Immature natural killer cell (primary cell): Measurements from ENCODE around the gene KHDRBS1. TPM values are rescaled to one million over a fixed set of nuclear protein-coding genes. Genes with fewer than 3 reads are reported as not detected.
A peak's percentile ranks its signal among the peaks of the same experiment; 100 is the strongest.

ENCODE experiments used
- DNase-seq, 3 donors: peaks; one replicate each; pipeline ENCODE4 v3.0.0; 2022; ENCODE audit warnings: mixed read lengths in 1 of 3
- H3K27ac Mint-ChIP-seq, 6 donors: one replicate each; pipeline ENCODE4 v1.8.0; 2020; ENCODE audit warnings: mixed read lengths in 6 of 6, mild to moderate bottlenecking in 5 of 6, inconsistent platforms in 4 of 6, moderate library complexity in 3 of 6
- H3K27me3 Mint-ChIP-seq, 3 donors: one replicate each; pipeline ENCODE4 v1.8.0; 2020 to 2021; ENCODE audit warnings: low read depth in 3 of 3, mild to moderate bottlenecking in 3 of 3, mixed read lengths in 3 of 3, moderate library complexity in 3 of 3, inconsistent platforms in 1 of 3
- H3K36me3 Mint-ChIP-seq, 3 donors: one replicate each; pipeline ENCODE4 v1.8.0; 2020; ENCODE audit warnings: mixed read lengths in 3 of 3, inconsistent platforms in 2 of 3, mild to moderate bottlenecking in 2 of 3
- H3K4me1 Mint-ChIP-seq, 2 donors: one replicate each; pipeline ENCODE4 v1.8.0; 2020; ENCODE audit warnings: inconsistent platforms in 2 of 2, mild to moderate bottlenecking in 2 of 2, mixed read lengths in 2 of 2, moderate library complexity in 1 of 2
- H3K4me3 Mint-ChIP-seq, 5 donors: one replicate each; pipeline ENCODE4 v1.8.0; 2020; ENCODE audit warnings: mild to moderate bottlenecking in 5 of 5, mixed read lengths in 5 of 5, inconsistent platforms in 3 of 5, moderate library complexity in 3 of 5
- H3K9me3 Mint-ChIP-seq, 6 donors: one replicate each; pipeline ENCODE4 v1.8.0; 2020; ENCODE audit warnings: mild to moderate bottlenecking in 6 of 6, mixed read lengths in 6 of 6, inconsistent platforms in 4 of 6, moderate library complexity in 3 of 6
- polyA plus RNA-seq, 3 donors: library from polyadenylated mRNA; unstranded; fragments of 300-500 nt; fragmentation: Illumina TruSeq; gene quantifications; one replicate each; pipeline ENCODE4 v1.2.3, GENCODE V29; 2021

Gene KHDRBS1
- polyA plus RNA-seq, 3 donors from 2014 or later, result 74.0 to 121 (median 86.1) TPM

- Mint-ChIP-seq H3K9me3 (no peaks in the 10 kb centered on the region), H3K4me3 (no peak overlapping the region), H3K27ac (peak overlapping the region in 3 of 6 donors; percentile 12 to 45 (median 32)), H3K36me3 (no peaks in the 10 kb centered on the region), H3K27me3 (peaks cover 0 to 6% (median 0%) of the 10 kb centered on the region in 3 donors), H3K4me1 (peaks cover 50 to 67% of the 10 kb centered on the region in 2 donors)
- DNase-seq, result no peak
Observed at GRCh38 chr1:32023351-32023750, 9.7 kb downstream of the KHDRBS1 start.

GRCh38 chr1:32025515-32025914 lies 11.8 kb downstream of the KHDRBS1 start:
- H3K27ac Mint-ChIP-seq, result no peak overlapping the region
- peaks cover 52 to 72% of the 10 kb centered on the region in 2 donors for H3K4me1 Mint-ChIP-seq
- no peaks in the 10 kb centered on the region for H3K9me3 Mint-ChIP-seq
- DNase-seq, result no peak
- peaks cover 0 to 5% (median 0%) of the 10 kb centered on the region in 3 donors for H3K36me3 Mint-ChIP-seq
- H3K27me3 Mint-ChIP-seq, result peaks cover 0 to 6% (median 0%) of the 10 kb centered on the region in 3 donors
- no peak overlapping the region for H3K4me3 Mint-ChIP-seq

GRCh38 chr1:32028746-32029145 lies 15.1 kb downstream of the KHDRBS1 start:
- Mint-ChIP-seq H3K9me3 (no peaks in the 10 kb centered on the region), H3K36me3 (peaks cover 4 to 13% (median 13%) of the 10 kb centered on the region in 3 donors), H3K4me1 (peaks cover 42 to 71% of the 10 kb centered on the region in 2 donors), H3K27ac (peak overlapping the region in 1 of 6 donors; percentile 59), H3K4me3 (peak overlapping the region in 1 of 5 donors; percentile 19), H3K27me3 (peaks cover 0 to 2% (median 0%) of the 10 kb centered on the region in 3 donors)
- DNase-seq, result no peak

GRCh38 chr1:32031578-32032274 lies 18.1 kb downstream of the KHDRBS1 start:
- H3K36me3 Mint-ChIP-seq, result peaks cover 7 to 33% (median 21%) of the 10 kb centered on the region in 3 donors
- peaks cover 51 to 83% of the 10 kb centered on the region in 2 donors for H3K4me1 Mint-ChIP-seq
- no peaks in the 10 kb centered on the region for H3K27me3 Mint-ChIP-seq
- H3K9me3 Mint-ChIP-seq, result no peaks in the 10 kb centered on the region
- H3K4me3 Mint-ChIP-seq, result no peak overlapping the region
- DNase-seq, result no peak
- peak overlapping the region in 3 of 6 donors; percentile 6 to 46 (median 29) for H3K27ac Mint-ChIP-seq

GRCh38 chr1:32032275-32032615 lies 18.6 kb downstream of the KHDRBS1 start:
- DNase-seq, result no peak
- no peaks in the 10 kb centered on the region for H3K9me3 Mint-ChIP-seq
- H3K27ac Mint-ChIP-seq, result peak overlapping the region in 2 of 6 donors; percentile 19
- no peak overlapping the region for H3K4me3 Mint-ChIP-seq
- H3K27me3 Mint-ChIP-seq, result no peaks in the 10 kb centered on the region
- H3K4me1 Mint-ChIP-seq, result peaks cover 46 to 80% of the 10 kb centered on the region in 2 donors
- H3K36me3 Mint-ChIP-seq, result peaks cover 7 to 34% (median 23%) of the 10 kb centered on the region in 3 donors

- H3K4me3 Mint-ChIP-seq, result peak overlapping the region in 1 of 5 donors; percentile 47
- peaks cover 34 to 63% of the 10 kb centered on the region in 2 donors for H3K4me1 Mint-ChIP-seq
- no peaks in the 10 kb centered on the region for H3K27me3 Mint-ChIP-seq
- no peak for DNase-seq
- H3K9me3 Mint-ChIP-seq, result no peaks in the 10 kb centered on the region
- peak overlapping the region; percentile 32 to 84 (median 66) for H3K27ac Mint-ChIP-seq
- H3K36me3 Mint-ChIP-seq, result peaks cover 17 to 49% (median 44%) of the 10 kb centered on the region in 3 donors
Observed at GRCh38 chr1:32035119-32035518, 21.5 kb downstream of the KHDRBS1 start.

GRCh38 chr1:32040711-32041110 lies 27.0 kb downstream of the KHDRBS1 start:
- Mint-ChIP-seq H3K27ac (no peak overlapping the region), H3K4me3 (no peak overlapping the region), H3K36me3 (peaks cover 18 to 47% (median 36%) of the 10 kb centered on the region in 3 donors), H3K4me1 (peaks cover 4 to 14% of the 10 kb centered on the region in 2 donors), H3K9me3 (no peaks in the 10 kb centered on the region), H3K27me3 (no peaks in the 10 kb centered on the region)
- DNase-seq, result no peak

- Mint-ChIP-seq H3K9me3 (no peaks in the 10 kb centered on the region), H3K4me3 (no peak overlapping the region), H3K4me1 (peaks cover 0 to 6% of the 10 kb centered on the region in 2 donors), H3K27ac (peak overlapping the region in 1 of 6 donors; percentile 61), H3K27me3 (no peaks in the 10 kb centered on the region), H3K36me3 (peaks cover 18 to 42% (median 28%) of the 10 kb centered on the region in 3 donors)
- DNase-seq, result no peak
Observed at GRCh38 chr1:32042330-32042729, 28.7 kb downstream of the KHDRBS1 start.

- Mint-ChIP-seq H3K4me3 (no peak overlapping the region), H3K27me3 (no peaks in the 10 kb centered on the region), H3K27ac (peak overlapping the region in 1 of 6 donors; percentile 34), H3K4me1 (no peaks in the 10 kb centered on the region), H3K9me3 (no peaks in the 10 kb centered on the region), H3K36me3 (peaks cover 23 to 36% (median 25%) of the 10 kb centered on the region in 3 donors)
- DNase-seq, result no peak
Observed at GRCh38 chr1:32044234-32044633, 30.6 kb downstream of the KHDRBS1 start.

GRCh38 chr1:32045772-32046171 lies 32.1 kb downstream of the KHDRBS1 start:
- no peaks in the 10 kb centered on the region for H3K9me3 Mint-ChIP-seq
- peak overlapping the region in 2 of 6 donors; percentile 10 to 39 for H3K27ac Mint-ChIP-seq
- H3K36me3 Mint-ChIP-seq, result peaks cover 16 to 30% (median 21%) of the 10 kb centered on the region in 3 donors
- DNase-seq, result no peak
- no peaks in the 10 kb centered on the region for H3K4me1 Mint-ChIP-seq
- H3K4me3 Mint-ChIP-seq, result no peak overlapping the region
- no peaks in the 10 kb centered on the region for H3K27me3 Mint-ChIP-seq

GRCh38 chr1:32047701-32048100 lies 34.0 kb downstream of the KHDRBS1 start:
- Mint-ChIP-seq H3K4me1 (no peaks in the 10 kb centered on the region), H3K27ac (peak overlapping the region in 4 of 6 donors; percentile 8 to 69 (median 37)), H3K9me3 (no peaks in the 10 kb centered on the region), H3K4me3 (no peak overlapping the region), H3K27me3 (no peaks in the 10 kb centered on the region), H3K36me3 (peaks cover 12 to 25% (median 23%) of the 10 kb centered on the region in 3 donors)
- no peak for DNase-seq

- Mint-ChIP-seq H3K4me1 (no peaks in the 10 kb centered on the region), H3K27ac (peak overlapping the region in 4 of 6 donors; percentile 65 to 74 (median 68)), H3K9me3 (no peaks in the 10 kb centered on the region), H3K36me3 (peaks cover 12 to 19% (median 18%) of the 10 kb centered on the region in 3 donors), H3K4me3 (no peak overlapping the region), H3K27me3 (no peaks in the 10 kb centered on the region)
- DNase-seq, result no peak
Observed at GRCh38 chr1:32048440-32048839, 34.8 kb downstream of the KHDRBS1 start.

GRCh38 chr1:32051706-32052105 lies 38.0 kb downstream of the KHDRBS1 start:
- H3K36me3 Mint-ChIP-seq, result peaks cover 12 to 21% (median 13%) of the 10 kb centered on the region in 3 donors
- peak overlapping the region in 3 of 6 donors; percentile 30 to 61 (median 58) for H3K27ac Mint-ChIP-seq
- H3K27me3 Mint-ChIP-seq, result no peaks in the 10 kb centered on the region
- H3K4me1 Mint-ChIP-seq, result peaks cover 0 to 3% of the 10 kb centered on the region in 2 donors
- DNase-seq, result no peak
- no peaks in the 10 kb centered on the region for H3K9me3 Mint-ChIP-seq
- H3K4me3 Mint-ChIP-seq, result no peak overlapping the region

- no peaks in the 10 kb centered on the region for H3K27me3 Mint-ChIP-seq
- peaks cover 12 to 17% (median 14%) of the 10 kb centered on the region in 3 donors for H3K36me3 Mint-ChIP-seq
- H3K4me1 Mint-ChIP-seq, result peaks cover 2 to 6% of the 10 kb centered on the region in 2 donors
- H3K4me3 Mint-ChIP-seq, result no peak overlapping the region
- no peaks in the 10 kb centered on the region for H3K9me3 Mint-ChIP-seq
- no peak for DNase-seq
- H3K27ac Mint-ChIP-seq, result no peak overlapping the region
Observed at GRCh38 chr1:32052887-32053286, 39.2 kb downstream of the KHDRBS1 start.
